HG03521 (cell line): ENCODE measurements around the gene TXNRD2.

Source experiments
- ATAC-seq: cut with Tn5 transposase; IDR thresholded peaks from one replicate; pipeline ENCODE4 v1.9.1; 2021; ENCODE audit warnings: mild to moderate bottlenecking, moderate library complexity; ENCODE audit not compliant: unreplicated experiment

Gene TXNRD2

GRCh38 chr22:19980766-19981165 is 39.1 kb upstream of the TXNRD2 start:
- no peak for ATAC-seq

- no peak for ATAC-seq
These were observed 38.3 kb upstream of the TXNRD2 start for GRCh38 chr22:19979712-19980493.

GRCh38 chr22:19978748-19979147 is 37.1 kb upstream of the TXNRD2 start:
- no peak for ATAC-seq

- no peak for ATAC-seq
These were observed 36.0 kb upstream of the TXNRD2 start for GRCh38 chr22:19977296-19978243.

GRCh38 chr22:19976671-19977070 is 35.1 kb upstream of the TXNRD2 start:
- no peak for ATAC-seq

- no peak for ATAC-seq
These were observed 34.1 kb upstream of the TXNRD2 start for GRCh38 chr22:19975707-19976035.

GRCh38 chr22:19974935-19975706 is 33.5 kb upstream of the TXNRD2 start:
- no peak for ATAC-seq

- no peak for ATAC-seq
These were observed 32.7 kb upstream of the TXNRD2 start for GRCh38 chr22:19974268-19974861.

- ATAC-seq, result no peak
These were observed 32.1 kb upstream of the TXNRD2 start for GRCh38 chr22:19973551-19974267.

- no peak for ATAC-seq
These were observed 31.3 kb upstream of the TXNRD2 start for GRCh38 chr22:19972652-19973550.

GRCh38 chr22:19972251-19972650 is 30.6 kb upstream of the TXNRD2 start:
- no peak for ATAC-seq

- no peak for ATAC-seq
These were observed 29.9 kb upstream of the TXNRD2 start for GRCh38 chr22:19971276-19972124.

GRCh38 chr22:19970479-19971275 is 29.1 kb upstream of the TXNRD2 start:
- no peak for ATAC-seq

GRCh38 chr22:19970031-19970478 is 28.4 kb upstream of the TXNRD2 start:
- no peak for ATAC-seq

GRCh38 chr22:19969141-19969928 is 27.7 kb upstream of the TXNRD2 start:
- no peak for ATAC-seq

- ATAC-seq, result no peak
These were observed 26.9 kb upstream of the TXNRD2 start for GRCh38 chr22:19968450-19968891.
